ENCODE results near the gene TFIP11.
A peak's percentile ranks its signal among the peaks of the same experiment; 100 is the strongest.

TFIP11 gene

GRCh38 chr22:26512149-26512793 lies at the start of gene TFIP11:
TFIP11 (minus strand) TSS chr22:26512473; CDS start chr22:26510272, 2,201 bp downstream.
- peak; percentile 95 to 96 for DNase-seq

- no peak for DNase-seq
Measured at GRCh38 chr22:26561756-26562417, 49.6 kb upstream of the TFIP11 start.

DNA sequence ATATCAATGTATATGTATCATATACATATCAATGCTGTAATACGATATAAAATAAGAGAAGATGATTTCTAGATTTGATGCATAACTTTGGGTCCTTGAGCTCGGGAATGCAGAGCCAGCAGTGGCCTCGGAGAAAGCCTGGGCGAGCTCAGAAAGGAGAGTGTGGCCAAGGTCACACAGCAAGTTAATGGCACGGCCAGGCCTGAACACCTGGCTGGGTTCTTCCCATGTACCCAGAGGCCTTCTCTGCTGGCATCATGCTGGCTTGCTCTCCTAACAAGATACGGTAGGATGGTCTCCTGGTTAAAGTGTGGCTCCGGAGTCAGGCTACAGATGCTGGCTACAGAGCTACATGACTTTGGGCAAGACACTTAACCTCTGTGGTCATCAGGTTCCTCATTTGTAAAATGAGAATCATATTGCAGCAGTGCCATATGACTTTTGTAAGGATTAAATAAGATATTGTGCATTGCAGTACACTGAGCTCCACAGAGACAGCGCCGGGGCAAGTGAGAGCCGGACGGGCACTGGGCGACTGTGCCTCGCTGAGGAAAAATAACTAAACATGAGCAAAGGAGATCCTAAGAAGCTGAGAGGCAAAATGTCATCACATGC lies 47.8 kb upstream of the TFIP11 start:
- DNase-seq: no peak

DNA sequence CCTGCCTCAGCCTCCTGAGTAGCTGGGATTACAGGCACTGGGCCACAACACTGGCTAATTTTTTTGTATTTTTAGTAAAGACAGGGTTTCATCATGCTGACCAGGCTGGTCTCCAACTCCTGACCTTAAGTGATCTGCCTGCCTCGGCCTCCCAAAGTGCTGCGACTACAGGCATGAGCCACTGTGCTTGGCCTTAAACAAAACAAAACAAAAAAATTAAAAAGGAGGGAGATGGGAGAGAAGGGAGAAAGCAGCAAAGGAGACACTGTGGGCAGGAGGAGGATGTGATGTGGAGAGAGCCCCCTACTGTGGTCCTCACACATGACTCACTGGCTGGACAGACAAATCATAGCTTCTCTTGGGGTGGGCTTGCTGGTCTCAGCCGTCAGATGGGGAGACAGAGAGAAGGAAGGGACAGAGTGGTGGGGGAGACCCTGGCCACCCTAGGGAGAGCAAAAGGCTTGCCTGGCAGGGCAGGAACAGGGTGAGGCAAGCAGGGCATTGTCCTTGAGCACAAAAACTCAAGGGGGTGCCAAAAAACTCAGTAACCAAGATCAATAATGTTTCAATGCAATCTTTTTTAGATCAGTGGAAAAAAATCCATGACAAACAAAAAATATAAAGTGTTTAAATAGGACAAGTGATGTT lies 46.1 kb upstream of the TFIP11 start:
- DNase-seq: no peak

DNA sequence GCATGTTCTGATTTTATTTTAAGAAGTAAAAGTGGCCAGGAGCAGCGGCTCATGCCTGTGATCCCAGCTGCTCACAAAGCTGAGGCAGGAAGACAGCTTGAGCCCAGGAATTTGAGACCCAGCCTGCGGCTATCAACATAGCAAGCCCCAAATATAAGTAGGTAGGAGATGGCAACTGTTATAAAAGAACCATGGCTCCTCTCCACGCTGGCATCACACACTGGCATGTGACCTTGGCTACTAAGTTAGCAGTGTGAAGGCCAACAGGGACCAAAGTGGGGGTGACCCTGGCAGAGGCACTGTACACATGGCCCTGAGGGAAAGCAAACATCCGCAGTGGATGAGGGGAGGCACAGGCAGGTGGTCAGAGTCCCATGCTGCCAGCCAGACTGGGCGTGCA lies 44.6 kb upstream of the TFIP11 start:
- DNase-seq: no peak

DNA sequence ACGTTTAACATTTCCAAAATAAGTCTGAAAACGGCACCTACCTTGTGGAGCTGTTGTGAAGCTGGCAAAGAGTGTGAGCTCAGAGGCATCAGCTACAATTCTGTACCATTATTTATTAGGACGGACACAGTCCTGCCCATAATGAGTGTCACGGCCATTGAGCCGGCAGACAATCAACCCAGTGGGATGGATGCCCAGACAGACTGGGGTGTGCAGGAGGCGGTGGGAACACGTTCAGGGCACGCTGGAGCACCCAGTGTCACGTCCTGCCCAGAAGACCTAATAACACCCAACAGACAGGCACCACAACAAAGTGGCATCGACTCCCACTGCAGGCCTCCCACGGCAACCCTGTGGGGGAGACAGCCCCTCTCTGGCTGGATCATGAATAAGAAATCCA lies 43.2 kb upstream of the TFIP11 start:
- no peak for DNase-seq

DNA sequence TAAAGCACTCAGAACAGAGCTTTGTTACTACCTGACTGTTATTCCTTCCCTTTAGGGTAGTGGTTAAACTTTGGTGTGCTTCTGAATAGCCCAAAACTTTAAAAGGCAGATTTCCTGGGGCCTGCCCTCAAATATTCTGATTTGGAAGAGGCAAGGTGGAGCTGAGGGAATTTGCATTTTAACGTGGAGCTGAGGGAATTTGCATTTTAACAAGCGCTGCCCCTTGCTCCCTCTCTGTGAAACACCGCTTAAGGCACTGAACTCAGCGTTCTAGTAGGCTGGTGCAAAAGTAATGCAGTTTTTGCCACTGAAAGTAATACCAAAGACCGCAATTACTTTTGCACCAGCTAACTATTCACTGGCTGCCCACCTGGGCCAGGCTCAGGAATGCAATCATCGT lies 42.7 kb upstream of the TFIP11 start:
- no peak for DNase-seq

GRCh38 chr22:26553056-26553752 lies 40.9 kb upstream of the TFIP11 start:
- no peak for DNase-seq

- no peak for DNase-seq
Measured at GRCh38 chr22:26552466-26552865, 40.2 kb upstream of the TFIP11 start.

DNA sequence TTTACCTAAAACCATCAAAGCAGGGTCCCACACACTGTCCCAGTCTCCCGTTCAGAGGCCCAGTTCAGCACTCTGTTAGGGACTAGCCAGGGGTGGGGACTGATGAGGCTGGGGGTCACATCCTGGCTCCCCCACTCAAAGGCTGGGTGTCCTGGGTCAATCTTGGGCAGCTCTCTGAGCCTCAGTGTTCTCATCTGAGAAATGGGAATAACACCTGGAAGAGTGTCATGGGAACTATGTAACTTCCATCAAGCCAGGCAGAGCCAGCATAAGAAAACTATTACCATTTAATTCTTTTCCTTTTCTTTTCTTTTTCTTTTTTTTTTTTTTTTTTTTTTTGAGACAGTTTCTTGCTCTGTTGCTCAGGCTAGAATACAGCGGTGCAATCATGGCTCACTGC lies 39.3 kb upstream of the TFIP11 start:
- no peak for DNase-seq

- no peak for DNase-seq
Measured at GRCh38 chr22:26550498-26551033, 38.3 kb upstream of the TFIP11 start.

DNA sequence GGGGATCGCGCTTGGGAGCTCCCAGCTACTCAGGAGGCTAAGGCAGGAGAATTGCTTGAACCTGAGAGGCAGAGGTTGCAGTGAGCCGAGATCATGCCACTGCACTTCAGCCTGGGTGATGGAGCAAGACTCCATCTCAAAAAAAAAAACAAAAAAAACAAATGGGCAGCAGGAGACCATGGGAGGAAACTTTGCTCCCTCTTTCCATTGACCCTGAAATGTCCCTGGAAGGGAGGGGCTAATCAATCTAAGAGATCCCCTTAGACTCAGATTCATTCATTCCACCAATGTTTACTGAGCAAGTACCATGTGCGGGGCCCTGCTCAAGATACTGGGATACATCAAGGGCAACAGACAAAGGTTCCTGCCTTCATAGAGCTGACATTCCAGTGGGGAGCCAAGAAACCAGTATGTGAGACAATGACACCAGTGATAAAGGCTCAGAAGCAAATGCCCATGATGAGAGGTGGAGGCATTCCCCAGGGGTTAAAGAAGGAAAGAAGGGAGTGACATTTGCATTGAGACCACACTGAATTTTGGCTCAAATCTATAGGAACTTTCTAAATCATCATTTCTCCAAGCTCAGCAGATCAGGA lies 37.7 kb upstream of the TFIP11 start:
- DNase-seq: no peak

DNA sequence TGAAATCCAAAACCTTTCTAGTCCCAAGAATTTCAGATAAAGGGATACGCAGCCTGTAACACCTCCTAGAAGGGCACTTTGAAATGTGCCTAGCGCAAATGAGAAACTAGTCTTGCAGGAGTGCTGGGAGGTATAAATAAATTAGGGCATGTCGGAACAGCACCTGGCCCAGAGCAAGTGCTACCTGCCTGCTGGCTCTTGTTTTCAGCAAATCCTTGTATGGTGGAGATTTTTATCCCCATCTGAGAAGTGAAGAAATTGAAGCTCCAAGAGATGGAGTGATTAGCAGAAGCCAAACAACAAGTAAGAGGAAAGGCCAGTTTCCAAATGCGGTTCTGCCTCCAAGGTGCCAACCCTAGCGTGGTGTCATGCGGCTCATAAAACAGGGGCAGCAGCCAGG lies 36.7 kb upstream of the TFIP11 start:
- DNase-seq: no peak

GRCh38 chr22:26548303-26548702 lies 36.0 kb upstream of the TFIP11 start:
- DNase-seq: no peak

- no peak for DNase-seq
Measured at GRCh38 chr22:26547837-26548236, 35.6 kb upstream of the TFIP11 start.

DNA sequence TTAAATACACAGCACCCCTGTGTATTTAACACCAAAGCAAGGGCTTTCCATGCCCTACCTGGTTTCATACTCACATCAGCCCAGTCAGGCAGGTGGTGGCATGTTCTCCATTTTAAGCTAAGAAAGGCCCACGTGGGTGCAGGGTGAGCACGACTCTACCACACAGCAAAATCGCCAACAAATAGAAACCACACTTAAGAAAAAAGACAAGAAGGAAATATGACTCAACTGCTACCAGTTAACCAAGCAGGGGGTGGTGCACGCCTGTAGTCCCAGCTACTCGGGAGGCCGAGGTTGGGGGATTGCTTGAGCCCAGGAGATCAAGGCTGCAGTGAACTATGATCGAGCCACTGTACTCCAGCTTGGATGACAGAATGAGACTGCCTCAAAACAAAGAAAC lies 35.2 kb upstream of the TFIP11 start:
- peak; percentile 44 to 56 for DNase-seq

DNA sequence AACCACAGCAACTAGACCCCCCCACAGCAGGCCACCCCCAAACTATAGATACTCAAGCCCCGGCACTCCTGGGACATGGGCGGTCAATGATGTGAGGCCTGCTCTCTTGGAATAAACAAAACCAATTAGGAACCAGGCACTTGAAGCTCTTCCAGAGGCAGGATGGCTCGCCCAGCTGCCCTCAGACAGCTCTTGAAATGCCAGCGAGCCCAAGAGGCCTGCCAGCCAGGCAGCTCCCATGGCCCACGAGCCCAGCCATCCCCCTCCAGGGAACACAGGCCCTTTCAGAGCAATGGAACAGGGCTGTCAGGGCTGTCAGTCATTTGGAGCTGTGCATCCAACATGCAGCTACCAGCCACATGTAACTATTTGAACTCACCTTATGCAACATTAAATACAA lies 34.0 kb upstream of the TFIP11 start:
- DNase-seq: no peak

DNA sequence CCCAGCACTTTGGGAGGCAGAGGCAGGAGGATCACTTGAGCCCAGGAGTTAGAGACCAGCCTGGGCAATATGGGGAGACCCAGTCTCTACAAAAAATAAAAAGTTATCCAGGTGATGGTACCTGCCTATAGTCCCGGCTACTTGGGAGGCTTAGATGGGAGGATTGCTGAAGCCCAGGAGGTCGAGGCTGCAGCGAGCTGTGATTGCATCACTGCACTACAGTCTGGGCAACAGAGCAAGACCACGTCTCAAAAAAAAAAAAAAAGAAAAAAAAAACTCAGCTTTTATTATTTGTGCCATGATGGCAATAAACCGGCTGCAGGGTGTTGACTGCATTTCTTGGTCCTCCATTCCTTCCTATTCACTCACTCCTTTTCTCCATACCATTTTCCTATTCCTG lies 33.6 kb upstream of the TFIP11 start:
- no peak for DNase-seq

DNA sequence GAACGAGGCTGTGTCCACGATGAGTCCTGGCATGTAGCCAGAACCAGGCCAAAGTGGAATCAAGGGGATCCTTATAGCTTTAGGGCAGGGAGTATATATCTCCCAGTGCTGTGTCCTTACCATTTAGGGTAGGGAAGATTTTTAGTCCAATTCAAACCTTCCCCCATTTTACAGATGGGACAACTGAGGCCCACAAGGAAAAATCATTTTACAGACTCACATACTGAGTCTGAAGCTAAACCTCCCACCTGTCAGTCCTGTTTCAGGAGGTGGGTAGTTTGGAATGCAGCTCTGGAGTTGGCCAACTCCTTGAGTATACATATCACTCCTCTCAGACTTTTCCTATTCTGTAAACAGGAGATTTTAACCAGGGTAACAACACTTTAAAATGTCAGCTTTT lies 33.1 kb upstream of the TFIP11 start:
- no peak for DNase-seq

DNA sequence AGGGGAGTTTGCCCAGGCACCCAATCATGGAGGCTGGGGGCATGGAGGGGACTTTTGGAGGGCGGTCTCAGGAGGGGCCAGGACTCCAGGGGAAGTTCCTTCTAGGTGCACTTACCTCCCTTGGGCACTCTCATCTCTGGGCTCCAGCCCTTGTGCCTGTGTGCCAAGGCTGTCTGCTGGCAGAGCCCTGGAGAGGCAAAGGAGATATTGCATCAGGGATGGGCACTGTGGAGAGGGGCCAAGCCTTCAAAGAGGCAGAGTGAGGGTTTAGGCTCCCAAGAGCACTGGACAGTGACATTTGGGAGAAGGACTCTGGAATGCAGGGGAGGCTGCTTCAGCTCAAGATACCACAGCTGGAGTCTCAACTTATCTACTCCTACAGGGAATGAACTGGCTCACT lies 32.2 kb upstream of the TFIP11 start:
- DNase-seq: no peak

GRCh38 chr22:26542831-26543230 lies 30.6 kb upstream of the TFIP11 start:
- no peak for DNase-seq

DNA sequence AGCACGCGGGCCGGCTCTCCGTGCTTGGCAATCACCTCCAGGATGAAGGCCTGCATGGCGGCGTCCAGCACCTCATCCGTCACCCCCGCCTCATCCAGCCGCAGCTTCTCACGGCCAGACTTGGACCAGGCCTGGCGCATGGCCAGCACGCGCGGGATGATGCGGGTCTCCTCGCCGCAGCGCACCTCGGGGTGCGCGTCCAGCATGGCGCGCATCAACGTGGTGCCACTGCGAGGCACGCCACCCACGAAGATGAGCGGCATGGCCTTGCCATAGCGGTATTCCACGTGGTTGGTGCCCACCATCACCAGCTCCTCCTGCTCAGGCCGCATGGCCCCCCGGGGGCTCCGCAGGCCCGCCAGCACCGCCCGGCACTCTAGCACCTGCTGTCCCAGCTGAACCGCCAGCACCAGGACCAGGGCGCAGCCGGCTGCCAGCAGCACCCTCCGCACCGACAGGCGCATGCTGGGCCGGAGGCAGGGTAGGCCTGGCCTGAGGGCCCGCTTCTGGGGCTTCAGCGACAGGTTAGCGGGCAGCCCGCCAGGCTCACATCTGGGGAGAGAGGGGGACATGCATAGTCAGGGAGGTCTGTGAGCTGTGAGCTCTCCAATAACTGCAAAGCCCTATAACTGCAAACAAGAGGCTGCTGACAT lies 29.0 kb upstream of the TFIP11 start:
- no peak for DNase-seq

All from activated T-cell treated with anti-CD3 and anti-CD28 coated beads, Interleukin-2, amount 50 U/mL, for 48 hours (primary cell).